ENCODE measurements around the gene DFFA.
A peak's percentile ranks its signal among the peaks of the same experiment; 100 is the strongest.
"Not testable (repeated sequence)": the region's sequence is repeated elsewhere in the genome, so short reads cannot be mapped to it uniquely, and the experiment has no call there.

The DFFA gene

GRCh38 chr1:10504249-10504648 lies 31.9 kb upstream of the DFFA start:
- no peak for DNase-seq

GRCh38 chr1:10502206-10502605 lies 29.9 kb upstream of the DFFA start:
- no peak for DNase-seq

GRCh38 chr1:10498231-10498630 lies 25.9 kb upstream of the DFFA start:
- no peak for DNase-seq

- DNase-seq, result no peak
These were observed 24.8 kb upstream of the DFFA start for GRCh38 chr1:10497109-10497508.

GRCh38 chr1:10495952-10496351 lies 23.6 kb upstream of the DFFA start:
- DNase-seq, result no peak

GRCh38 chr1:10495475-10495817 lies 23.1 kb upstream of the DFFA start:
- DNase-seq, result no peak

- peak; percentile 91 for DNase-seq
These were observed 22.6 kb upstream of the DFFA start for GRCh38 chr1:10494754-10495474.

- DNase-seq, result no peak
These were observed 22.1 kb upstream of the DFFA start for GRCh38 chr1:10494418-10494753.

GRCh38 chr1:10490286-10490970 lies 18.1 kb upstream of the DFFA start:
- no peak for DNase-seq

- DNase-seq, result no peak
These were observed 17.1 kb upstream of the DFFA start for GRCh38 chr1:10489291-10490055.

GRCh38 chr1:10484521-10484920 lies 12.2 kb upstream of the DFFA start:
- DNase-seq, result peak; percentile 91

- DNase-seq, result no peak
These were observed 8.3 kb upstream of the DFFA start for GRCh38 chr1:10480614-10481013.

GRCh38 chr1:10479296-10479695 lies 7.0 kb upstream of the DFFA start:
- DNase-seq, result no peak

GRCh38 chr1:10475510-10475909 lies 3.2 kb upstream of the DFFA start:
- no peak for DNase-seq

GRCh38 chr1:10474613-10475507 lies 2.5 kb upstream of the DFFA start, which contains the start of gene PEX14:
Gene PEX14 (plus strand): TSS chr1:10474950. CDS start chr1:10474967, 17 bp downstream.
- DNase-seq, result peak; percentile 91

- not testable (repeated sequence) for DNase-seq
These were observed 1.9 kb upstream of the DFFA start for GRCh38 chr1:10474309-10474612.

GRCh38 chr1:10473145-10473765 lies 926 bp upstream of the DFFA start:
- DNase-seq, result no peak

GRCh38 chr1:10471411-10472219 lies 714 bp downstream of the DFFA start:
- DNase-seq, result no peak

- DNase-seq, result no peak
These were observed 2.3 kb downstream of the DFFA start for GRCh38 chr1:10470043-10470442.

- no peak for DNase-seq
These were observed 5.3 kb downstream of the DFFA start for GRCh38 chr1:10467078-10467477.

GRCh38 chr1:10459184-10459583 lies 13.1 kb downstream of the DFFA start:
- DNase-seq, result no peak

GRCh38 chr1:10457875-10458274 lies 14.5 kb downstream of the DFFA start:
- no peak for DNase-seq

All from suppressor macrophage treated with lipopolysaccharide for 4 hours (primary cell).